IgD-negative memory B cell (primary cell): ENCODE data around the gene ORAI2. TPM values are rescaled to one million over a fixed set of nuclear protein-coding genes. Genes with fewer than 3 reads are reported as not detected.
"Not testable (repeated sequence)": the region's sequence is repeated elsewhere in the genome, so short reads cannot be mapped to it uniquely, and the experiment has no call there.

Experiments
- H3K27ac Mint-ChIP-seq, 3 donors: one replicate each; pipeline ENCODE4 v1.8.0; 2020 to 2022; ENCODE audit warnings: mild to moderate bottlenecking in 3 of 3, mixed read lengths in 3 of 3, moderate library complexity in 1 of 3
- H3K27me3 Mint-ChIP-seq: one replicate; pipeline ENCODE4 v1.8.0; 2021; ENCODE audit warnings: mixed read lengths
- H3K36me3 Mint-ChIP-seq: one replicate; pipeline ENCODE4 v1.8.0; 2020; ENCODE audit warnings: mild to moderate bottlenecking, mixed read lengths
- H3K4me1 Mint-ChIP-seq, 3 donors: one replicate each; pipeline ENCODE4 v1.8.0; 2020 to 2022; ENCODE audit warnings: mixed read lengths in 3 of 3, mild to moderate bottlenecking in 1 of 3
- H3K4me3 Mint-ChIP-seq, 4 donors: one replicate each; pipeline ENCODE4 v1.8.0; 2020 to 2022; ENCODE audit warnings: mild to moderate bottlenecking in 4 of 4, mixed read lengths in 4 of 4, moderate library complexity in 3 of 4
- H3K9me3 Mint-ChIP-seq, 3 donors: one replicate each; pipeline ENCODE4 v1.8.0; 2020 to 2021; ENCODE audit warnings: mixed read lengths in 3 of 3, mild to moderate bottlenecking in 1 of 3
- polyA plus RNA-seq: library from polyadenylated mRNA; unstranded; fragments of 300-500 nt; fragmentation: Illumina TruSeq; gene quantifications from one replicate; pipeline ENCODE4 v1.2.3, GENCODE V29; 2021

Gene ORAI2
- polyA plus RNA-seq, 1 donor from 2014 or later: 290 TPM

GRCh38 chr7:102447311-102447710 lies 13.9 kb downstream of the ORAI2 start:
- Mint-ChIP-seq H3K27ac (peak overlapping the region in 2 of 3 donors; percentile 39 to 63), H3K27me3 (peaks cover 2% of the 10 kb centered on the region)

GRCh38 chr7:102449136-102449535 lies 15.8 kb downstream of the ORAI2 start:
- Mint-ChIP-seq H3K4me1 (peaks cover 12 to 18% (median 17%) of the 10 kb centered on the region in 3 donors), H3K36me3 (peaks cover 2% of the 10 kb centered on the region), H3K4me3 (no peak overlapping the region), H3K27ac (peak overlapping the region in 2 of 3 donors; percentile 74 to 83), H3K9me3 (no peaks in the 10 kb centered on the region), H3K27me3 (peaks cover 2% of the 10 kb centered on the region)

More at GRCh38 chr7:102447311-102447710, 13.9 kb downstream of the ORAI2 start:
- Mint-ChIP-seq H3K9me3 (no peaks in the 10 kb centered on the region), H3K4me3 (no peak overlapping the region), H3K36me3 (peaks cover 2% of the 10 kb centered on the region), H3K4me1 (peaks cover 12 to 23% (median 23%) of the 10 kb centered on the region in 3 donors)

GRCh38 chr7:102450242-102450641 lies 16.9 kb downstream of the ORAI2 start:
- H3K27ac Mint-ChIP-seq: peak overlapping the region in 2 of 3 donors; percentile 77 to 92

GRCh38 chr7:102451371-102452054 lies 18.1 kb downstream of the ORAI2 start:
- Mint-ChIP-seq H3K4me3 (no peak overlapping the region), H3K4me1 (peaks cover 4 to 6% (median 4%) of the 10 kb centered on the region in 3 donors), H3K27me3 (no peaks in the 10 kb centered on the region), H3K9me3 (no peaks in the 10 kb centered on the region), H3K36me3 (no peaks in the 10 kb centered on the region), H3K27ac (peak overlapping the region in 2 of 3 donors; percentile 47 to 86)

More at GRCh38 chr7:102450242-102450641, 16.9 kb downstream of the ORAI2 start:
- Mint-ChIP-seq H3K4me3 (peak overlapping the region in 1 of 4 donors; percentile 60), H3K9me3 (no peaks in the 10 kb centered on the region), H3K4me1 (peaks cover 6 to 13% (median 12%) of the 10 kb centered on the region in 3 donors), H3K36me3 (peaks cover 2% of the 10 kb centered on the region), H3K27me3 (no peaks in the 10 kb centered on the region)

GRCh38 chr7:102452451-102452850 lies 19.1 kb downstream of the ORAI2 start:
- no peak overlapping the region for H3K4me3 Mint-ChIP-seq
- H3K4me1 Mint-ChIP-seq: peaks cover 4 to 6% (median 4%) of the 10 kb centered on the region in 3 donors
- no peaks in the 10 kb centered on the region for H3K27me3 Mint-ChIP-seq
- no peaks in the 10 kb centered on the region for H3K36me3 Mint-ChIP-seq
- H3K27ac Mint-ChIP-seq: peak overlapping the region in 2 of 3 donors; percentile 39 to 73
- no peaks in the 10 kb centered on the region for H3K9me3 Mint-ChIP-seq

GRCh38 chr7:102453319-102453718 lies 19.9 kb downstream of the ORAI2 start:
- Mint-ChIP-seq H3K27ac (peak overlapping the region in 1 of 3 donors; percentile 39), H3K27me3 (no peaks in the 10 kb centered on the region), H3K4me1 (peaks cover 4 to 6% (median 4%) of the 10 kb centered on the region in 3 donors), H3K4me3 (no peak overlapping the region), H3K9me3 (no peaks in the 10 kb centered on the region), H3K36me3 (no peaks in the 10 kb centered on the region)

GRCh38 chr7:102454468-102454867 lies 21.1 kb downstream of the ORAI2 start:
- Mint-ChIP-seq H3K4me1 (peaks cover 4 to 6% (median 4%) of the 10 kb centered on the region in 3 donors), H3K36me3 (no peaks in the 10 kb centered on the region), H3K27me3 (no peaks in the 10 kb centered on the region), H3K9me3 (no peaks in the 10 kb centered on the region), H3K27ac (no peak overlapping the region), H3K4me3 (no peak overlapping the region)

GRCh38 chr7:102454932-102455331 lies 21.6 kb downstream of the ORAI2 start:
- not testable (repeated sequence) for H3K36me3 Mint-ChIP-seq, H3K9me3 Mint-ChIP-seq, H3K27me3 Mint-ChIP-seq, H3K4me3 Mint-ChIP-seq, H3K4me1 Mint-ChIP-seq
- H3K27ac Mint-ChIP-seq: peak overlapping the region in 1 of 3 donors; percentile 65

GRCh38 chr7:102455596-102455995 lies 22.2 kb downstream of the ORAI2 start:
- Mint-ChIP-seq H3K4me3 (no peak overlapping the region), H3K27me3 (no peaks in the 10 kb centered on the region), H3K4me1 (peaks cover 0 to under 1% (median 0%) of the 10 kb centered on the region in 3 donors), H3K27ac (no peak overlapping the region), H3K9me3 (no peaks in the 10 kb centered on the region), H3K36me3 (no peaks in the 10 kb centered on the region)

GRCh38 chr7:102456327-102456726 lies 23.0 kb downstream of the ORAI2 start:
- Mint-ChIP-seq H3K4me1 (peaks cover 0 to 1% (median 0%) of the 10 kb centered on the region in 3 donors), H3K9me3 (no peaks in the 10 kb centered on the region), H3K27ac (no peak overlapping the region), H3K27me3 (no peaks in the 10 kb centered on the region), H3K36me3 (no peaks in the 10 kb centered on the region), H3K4me3 (no peak overlapping the region)

GRCh38 chr7:102457352-102457924 lies 24.1 kb downstream of the ORAI2 start:
- no peaks in the 10 kb centered on the region for H3K9me3 Mint-ChIP-seq
- no peak overlapping the region for H3K27ac Mint-ChIP-seq
- H3K36me3 Mint-ChIP-seq: no peaks in the 10 kb centered on the region
- H3K27me3 Mint-ChIP-seq: no peaks in the 10 kb centered on the region
- no peak overlapping the region for H3K4me3 Mint-ChIP-seq
- H3K4me1 Mint-ChIP-seq: peaks cover under 1 to 1% (median under 1%) of the 10 kb centered on the region in 3 donors

GRCh38 chr7:102459221-102459844 lies 26.0 kb downstream of the ORAI2 start:
- H3K9me3 Mint-ChIP-seq: no peaks in the 10 kb centered on the region
- H3K27me3 Mint-ChIP-seq: no peaks in the 10 kb centered on the region
- H3K36me3 Mint-ChIP-seq: no peaks in the 10 kb centered on the region
- peaks cover 5 to 13% (median 7%) of the 10 kb centered on the region in 3 donors for H3K4me1 Mint-ChIP-seq
- no peak overlapping the region for H3K4me3 Mint-ChIP-seq
- H3K27ac Mint-ChIP-seq: no peak overlapping the region

- peak overlapping the region in 1 of 3 donors; percentile 69 for H3K27ac Mint-ChIP-seq
- no peaks in the 10 kb centered on the region for H3K9me3 Mint-ChIP-seq
- H3K4me1 Mint-ChIP-seq: peaks cover 5 to 13% (median 8%) of the 10 kb centered on the region in 3 donors
- H3K36me3 Mint-ChIP-seq: no peaks in the 10 kb centered on the region
- no peaks in the 10 kb centered on the region for H3K27me3 Mint-ChIP-seq
- H3K4me3 Mint-ChIP-seq: peak overlapping the region in 2 of 4 donors; percentile 13 to 37
Observed at GRCh38 chr7:102460467-102460866, 27.1 kb downstream of the ORAI2 start.

GRCh38 chr7:102463841-102464576 lies 30.6 kb downstream of the ORAI2 start:
- no peaks in the 10 kb centered on the region for H3K36me3 Mint-ChIP-seq

More at GRCh38 chr7:102463841-102464576, 30.6 kb downstream of the ORAI2 start:
- peak overlapping the region; percentile 54 to 88 (median 64) for H3K27ac Mint-ChIP-seq
- peak overlapping the region; percentile 87 to 94 (median 94) for H3K4me3 Mint-ChIP-seq
- H3K27me3 Mint-ChIP-seq: no peaks in the 10 kb centered on the region
- H3K9me3 Mint-ChIP-seq: no peaks in the 10 kb centered on the region
- H3K4me1 Mint-ChIP-seq: peaks cover 5 to 20% (median 18%) of the 10 kb centered on the region in 3 donors
